Measurements from ENCODE around the gene CLEC3A. TPM values are rescaled to one million over a fixed set of nuclear protein-coding genes. Genes with fewer than 3 reads are reported as not detected.

CLEC3A gene
- total RNA-seq, 1 donor from 2014 or later: not detected

- Histone ChIP-seq H3K79me2 (ENCODE audit: low read depth) (no peaks in the 10 kb centered on the region), H3K9ac (no peak overlapping the region), H3K4me3 (no peak overlapping the region), H3K36me3 (no peaks in the 10 kb centered on the region), H3F3A (ENCODE audit: low read depth) (peaks cover 32% of the 10 kb centered on the region), H3K4me2 (no peak overlapping the region), H2AFZ (replicated peaks) (peak overlapping the region; percentile 37), H4K20me1 (ENCODE audit: low read depth) (no peaks in the 10 kb centered on the region), H3K4me1 (peaks cover 35% of the 10 kb centered on the region), H3K27ac (no peak overlapping the region), H3K27me3 (no peaks in the 10 kb centered on the region), H3K9me3 (ENCODE audit: low read depth) (no peaks in the 10 kb centered on the region)
- TF ChIP-seq EZH2 (IDR thresholded peaks at IDR 0.05) (no peak), CTCF (IDR thresholded peaks at IDR 0.05) (no peak), EZH2phosphoT487 (IDR thresholded peaks at IDR 0.05) (no peak)
- Mint-ChIP-seq H3K4me1 (peaks cover 19% of the 10 kb centered on the region), H3K9me3 (peaks cover 10% of the 10 kb centered on the region), H3K36me3 (peaks cover 4% of the 10 kb centered on the region), H3K4me3 (no peak overlapping the region), H3K27me3 (ENCODE audit: insufficient read depth, low read depth) (no peaks in the 10 kb centered on the region), H3K27ac (no peak overlapping the region)
- DNase-seq (ENCODE audit: low spot score): no peak
These were observed 26.4 kb upstream of the CLEC3A start for GRCh38 chr16:77995843-77996455.

GRCh38 chr16:77998350-77999023 lies 23.9 kb upstream of the CLEC3A start:
- Histone ChIP-seq H3K79me2 (ENCODE audit: low read depth) (no peaks in the 10 kb centered on the region), H2AFZ (replicated peaks) (no peak overlapping the region), H3K9me3 (ENCODE audit: low read depth) (no peaks in the 10 kb centered on the region), H3K36me3 (no peaks in the 10 kb centered on the region), H3K9ac (no peak overlapping the region), H3K27me3 (no peaks in the 10 kb centered on the region), H3K27ac (no peak overlapping the region), H3F3A (ENCODE audit: low read depth) (peaks cover 7% of the 10 kb centered on the region), H3K4me2 (no peak overlapping the region), H3K4me3 (no peak overlapping the region), H4K20me1 (ENCODE audit: low read depth) (no peaks in the 10 kb centered on the region), H3K4me1 (peaks cover 10% of the 10 kb centered on the region)
- H3K27me3 Mint-ChIP-seq (ENCODE audit: insufficient read depth, low read depth): peaks cover 2% of the 10 kb centered on the region
- DNase-seq (ENCODE audit: low spot score): no peak
- peaks cover 4% of the 10 kb centered on the region for H3K36me3 Mint-ChIP-seq
- H3K4me3 Mint-ChIP-seq: no peak overlapping the region
- H3K4me1 Mint-ChIP-seq: peaks cover 10% of the 10 kb centered on the region
- H3K27ac Mint-ChIP-seq: no peak overlapping the region
- H3K9me3 Mint-ChIP-seq: peaks cover 10% of the 10 kb centered on the region
- TF ChIP-seq EZH2phosphoT487 (IDR thresholded peaks at IDR 0.05): no peak
- TF ChIP-seq CTCF (IDR thresholded peaks at IDR 0.05): no peak
- no peak for TF ChIP-seq EZH2 (IDR thresholded peaks at IDR 0.05)

GRCh38 chr16:78001451-78002025 lies 20.8 kb upstream of the CLEC3A start:
- Mint-ChIP-seq H3K9me3 (peaks cover 4% of the 10 kb centered on the region), H3K27me3 (ENCODE audit: insufficient read depth, low read depth) (peaks cover 2% of the 10 kb centered on the region), H3K36me3 (peaks cover 4% of the 10 kb centered on the region), H3K27ac (no peak overlapping the region), H3K4me1 (peaks cover 6% of the 10 kb centered on the region), H3K4me3 (no peak overlapping the region)
- DNase-seq (ENCODE audit: low spot score): no peak
- no peaks in the 10 kb centered on the region for H3K79me2 ChIP-seq (ENCODE audit: low read depth)
- H3K27ac ChIP-seq: no peak overlapping the region
- H3K4me3 ChIP-seq: no peak overlapping the region
- H3K4me2 ChIP-seq: no peak overlapping the region
- H3K36me3 ChIP-seq: no peaks in the 10 kb centered on the region
- H3K9ac ChIP-seq: no peak overlapping the region
- H3K27me3 ChIP-seq: no peaks in the 10 kb centered on the region
- H2AFZ ChIP-seq (replicated peaks): no peak overlapping the region
- H4K20me1 ChIP-seq (ENCODE audit: low read depth): no peaks in the 10 kb centered on the region
- no peaks in the 10 kb centered on the region for H3F3A ChIP-seq (ENCODE audit: low read depth)
- no peaks in the 10 kb centered on the region for H3K4me1 ChIP-seq
- no peak for TF ChIP-seq EZH2 (IDR thresholded peaks at IDR 0.05)
- no peak for TF ChIP-seq EZH2phosphoT487 (IDR thresholded peaks at IDR 0.05)
- TF ChIP-seq CTCF (IDR thresholded peaks at IDR 0.05): no peak
- H3K9me3 ChIP-seq (ENCODE audit: low read depth): no peaks in the 10 kb centered on the region

Data from neural progenitor cell (in vitro differentiated cells).